ENCODE data around the gene COL8A1. TPM values are rescaled to one million over a fixed set of nuclear protein-coding genes. Genes with fewer than 3 reads are reported as not detected.

COL8A1 gene
- total RNA-seq, 1 donor from 2014 or later: 95.1 TPM

DNA sequence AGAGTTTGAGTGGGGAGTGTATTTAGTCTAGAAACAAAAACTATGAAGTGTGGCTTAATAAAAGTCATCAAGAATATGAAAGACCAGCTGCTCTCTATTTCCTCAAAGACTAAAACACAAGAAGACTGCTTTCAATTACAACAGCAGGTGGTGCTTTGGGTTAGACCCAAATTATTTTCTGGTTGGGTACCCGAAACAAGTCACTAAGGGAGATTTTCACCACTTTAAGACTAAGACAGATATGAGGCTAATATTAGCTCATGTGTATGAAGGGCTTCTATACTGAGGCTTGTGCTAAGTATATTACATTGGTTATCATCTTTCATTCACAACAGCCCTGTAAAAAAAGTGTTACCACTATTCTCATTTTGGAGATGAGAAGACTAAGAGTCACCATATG lies 43.1 kb downstream of the COL8A1 start:
- H3K36me3 ChIP-seq: no peaks in the 10 kb centered on the region

DNA sequence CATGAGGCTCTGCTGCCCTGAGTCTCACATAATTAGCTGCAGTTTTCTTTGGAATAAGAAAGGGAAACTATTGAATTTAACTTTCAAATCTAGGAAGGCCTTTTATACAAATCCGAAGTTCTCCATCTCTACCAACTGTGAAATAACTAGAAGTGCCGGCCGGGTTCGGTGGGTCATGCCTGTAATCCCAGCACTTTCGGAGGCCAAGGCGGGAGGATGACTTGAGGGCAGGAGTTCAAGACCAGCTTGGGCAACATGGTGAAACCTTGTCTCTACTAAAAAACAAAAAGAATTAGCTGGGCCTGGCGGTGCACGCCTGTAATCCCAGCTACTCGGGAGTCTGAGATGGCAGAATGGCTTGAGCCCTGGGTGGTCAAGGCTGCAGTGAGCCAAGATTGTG lies 43.6 kb downstream of the COL8A1 start:
- intact Hi-C loops (cut with DNase I): no loop called here
- DNase-seq (no peak), ATAC-seq (no peak)
- Histone ChIP-seq H3K4me3 (no peak overlapping the region), H3K36me3 (no peaks in the 10 kb centered on the region), H3K27me3 (no peaks in the 10 kb centered on the region), H3K4me1 (peaks cover 6% of the 10 kb centered on the region), H3K27ac (no peak overlapping the region), H3K9me3 (no peaks in the 10 kb centered on the region)
- TF ChIP-seq, protein P1, sequence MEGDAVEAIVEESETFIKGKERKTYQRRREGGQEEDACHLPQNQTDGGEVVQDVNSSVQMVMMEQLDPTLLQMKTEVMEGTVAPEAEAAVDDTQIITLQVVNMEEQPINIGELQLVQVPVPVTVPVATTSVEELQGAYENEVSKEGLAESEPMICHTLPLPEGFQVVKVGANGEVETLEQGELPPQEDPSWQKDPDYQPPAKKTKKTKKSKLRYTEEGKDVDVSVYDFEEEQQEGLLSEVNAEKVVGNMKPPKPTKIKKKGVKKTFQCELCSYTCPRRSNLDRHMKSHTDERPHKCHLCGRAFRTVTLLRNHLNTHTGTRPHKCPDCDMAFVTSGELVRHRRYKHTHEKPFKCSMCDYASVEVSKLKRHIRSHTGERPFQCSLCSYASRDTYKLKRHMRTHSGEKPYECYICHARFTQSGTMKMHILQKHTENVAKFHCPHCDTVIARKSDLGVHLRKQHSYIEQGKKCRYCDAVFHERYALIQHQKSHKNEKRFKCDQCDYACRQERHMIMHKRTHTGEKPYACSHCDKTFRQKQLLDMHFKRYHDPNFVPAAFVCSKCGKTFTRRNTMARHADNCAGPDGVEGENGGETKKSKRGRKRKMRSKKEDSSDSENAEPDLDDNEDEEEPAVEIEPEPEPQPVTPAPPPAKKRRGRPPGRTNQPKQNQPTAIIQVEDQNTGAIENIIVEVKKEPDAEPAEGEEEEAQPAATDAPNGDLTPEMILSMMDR (IDR thresholded peaks at IDR 0.05): no peak

More for the DNA sequence above, 43.1 kb downstream of the COL8A1 start:
- no peaks in the 10 kb centered on the region for H3K27me3 ChIP-seq
- no peak for ATAC-seq
- peaks cover 6% of the 10 kb centered on the region for H3K4me1 ChIP-seq
- no peak for DNase-seq
- no peak overlapping the region for H3K27ac ChIP-seq
- intact Hi-C loops (cut with DNase I): no loop called here
- TF ChIP-seq, protein P1 (IDR thresholded peaks at IDR 0.05): no peak
- no peak overlapping the region for H3K4me3 ChIP-seq
- H3K9me3 ChIP-seq: no peaks in the 10 kb centered on the region

DNA sequence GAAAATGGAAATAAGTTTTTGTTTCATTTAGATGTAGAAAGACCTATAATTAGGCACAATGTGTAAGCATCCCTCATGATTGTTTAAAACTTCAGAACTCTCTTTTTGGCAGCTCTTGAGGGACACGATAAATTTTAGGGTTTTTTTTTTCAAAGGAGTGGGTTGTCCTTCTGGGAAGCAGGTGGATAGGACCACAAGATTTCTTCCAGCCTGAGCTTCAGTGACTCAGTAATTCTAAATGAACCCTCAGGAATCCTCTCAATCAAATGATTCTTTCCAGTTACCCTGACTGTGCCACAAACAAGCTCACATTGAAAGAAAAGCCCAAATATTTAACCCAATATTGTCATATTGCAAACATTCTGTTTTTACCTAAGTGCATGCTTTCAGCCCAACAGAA lies 45.1 kb downstream of the COL8A1 start:
- Histone ChIP-seq H3K27me3 (no peaks in the 10 kb centered on the region), H3K27ac (no peak overlapping the region), H3K4me1 (peaks cover 6% of the 10 kb centered on the region), H3K36me3 (no peaks in the 10 kb centered on the region), H3K4me3 (no peak overlapping the region), H3K9me3 (no peaks in the 10 kb centered on the region)
- ATAC-seq (no peak), DNase-seq (no peak)
- TF ChIP-seq, protein P1 (IDR thresholded peaks at IDR 0.05): no peak
- intact Hi-C loops (cut with DNase I): no loop called here

GRCh38 chr3:99683876-99684275 lies 45.5 kb downstream of the COL8A1 start:
- ATAC-seq (no peak), DNase-seq (no peak)
- intact Hi-C loops (cut with DNase I): no loop called here
- Histone ChIP-seq H3K4me1 (peaks cover 6% of the 10 kb centered on the region), H3K27ac (no peak overlapping the region), H3K4me3 (no peak overlapping the region), H3K36me3 (no peaks in the 10 kb centered on the region), H3K27me3 (no peaks in the 10 kb centered on the region), H3K9me3 (no peaks in the 10 kb centered on the region)
- TF ChIP-seq, protein P1 (IDR thresholded peaks at IDR 0.05): no peak

GRCh38 chr3:99684644-99685043 lies 46.2 kb downstream of the COL8A1 start:
- H3K4me3 ChIP-seq: no peak overlapping the region
- H3K4me1 ChIP-seq: peaks cover 6% of the 10 kb centered on the region
- TF ChIP-seq, protein P1 (IDR thresholded peaks at IDR 0.05): no peak
- ATAC-seq (no peak), DNase-seq (no peak)
- H3K27ac ChIP-seq: no peak overlapping the region
- H3K36me3 ChIP-seq: no peaks in the 10 kb centered on the region
- H3K9me3 ChIP-seq: no peaks in the 10 kb centered on the region
- intact Hi-C loops (cut with DNase I): no loop called here
- H3K27me3 ChIP-seq: no peaks in the 10 kb centered on the region

- ATAC-seq: no peak
- no peak overlapping the region for H3K4me3 ChIP-seq
- no peaks in the 10 kb centered on the region for H3K27me3 ChIP-seq
- intact Hi-C loops (cut with DNase I): no loop called here
- TF ChIP-seq, protein P1 (IDR thresholded peaks at IDR 0.05): no peak
- H3K36me3 ChIP-seq: no peaks in the 10 kb centered on the region
- no peak for DNase-seq
- no peak overlapping the region for H3K27ac ChIP-seq
- H3K4me1 ChIP-seq: peaks cover 6% of the 10 kb centered on the region
- no peaks in the 10 kb centered on the region for H3K9me3 ChIP-seq
Measured at GRCh38 chr3:99686469-99686868, 48.1 kb downstream of the COL8A1 start.
